ENCODE data around the gene CLDN1.

- TF ChIP-seq CTCF (conservative IDR thresholded peaks at IDR 0.05; ENCODE audit: low read length) (no peak), EZH2phosphoT487 (IDR thresholded peaks at IDR 0.05; ENCODE audit: borderline replicate concordance) (no peak)
Observed at GRCh38 chr3:190357468-190357867, 35.2 kb upstream of the CLDN1 start.

All from Loucy (cell line).